ENCODE measurements around the gene SMAD6. TPM values are rescaled to one million over a fixed set of nuclear protein-coding genes. Genes with fewer than 3 reads are reported as not detected.

SMAD6 gene
- total and polyA plus RNA-seq, 2 of the 4 experiments (the other 2 are of a cell fraction), result 4.8 to 8.5 TPM

- H3K27ac ChIP-seq (ENCODE audit: insufficient read depth, low read length), result no peak overlapping the region
- no peak for ATAC-seq (ENCODE audit: low read depth)
- H3K14ac ChIP-seq (replicated peaks; ENCODE audit: low read depth, low read length), result no peak overlapping the region
- H2BK120ac ChIP-seq (ENCODE audit: low read depth, low read length), result no peak overlapping the region
- no peak overlapping the region for H2AFZ ChIP-seq (replicated peaks; ENCODE audit: low read length, poor library complexity)
- no peak overlapping the region for H2AK5ac ChIP-seq (ENCODE audit: low read depth, low read length)
- H2BK20ac ChIP-seq (ENCODE audit: low read depth, low read length), result no peak overlapping the region
- no peak overlapping the region for H3K4ac ChIP-seq (ENCODE audit: low read depth, low read length)
- ChIA-PET CTCF (no interaction called here), POLR2A (ENCODE audit: unreplicated experiment) (interaction anchor here (0.7 kb wide), 1 partner anchor 12 kb away, joined by 3 read pairs; no protein-coding TSS in a partner anchor)
- no CpG with 5 or more reads among the region's 2 CpGs for WGBS, 2 experiments (ENCODE audit: extremely low coverage in 2 of 2, insufficient read length in 1 of 2)
- H2AK9ac ChIP-seq (replicated peaks; ENCODE audit: low read depth, low read length, poor library complexity), result no peak overlapping the region
- peaks cover 27% of the 10 kb centered on the region for H3K4me1 ChIP-seq (ENCODE audit: control insufficient read depth, insufficient read depth, low read length)
- dilution Hi-C loops (cut with HindIII; ENCODE audit: low sequenced_read_pairs, unreplicated experiment), result no loop called here
- no peak overlapping the region for H4K5ac ChIP-seq (ENCODE audit: low read depth, low read length)
- H2BK15ac ChIP-seq (ENCODE audit: low read depth, low read length), result no peak overlapping the region
- no peak overlapping the region for H4K91ac ChIP-seq (ENCODE audit: insufficient read depth, low read depth, low read length)
- in situ Hi-C loops (cut with MboI; ENCODE audit: low sequenced_read_pairs), result no loop called here
- H3K9me3 ChIP-seq (ENCODE audit: control insufficient read depth, insufficient read depth, low read length), result no peaks in the 10 kb centered on the region
- peaks cover 17 to 80% of the 10 kb centered on the region in 2 experiments for H3K79me1 ChIP-seq (ENCODE audit: low read depth in 1 of 2, low read length in 2 of 2)
- intact Hi-C loops (cut with micrococcal nuclease), result no loop called here
- H4K20me1 ChIP-seq (ENCODE audit: insufficient read depth, low read length), result peaks cover 50% of the 10 kb centered on the region
- H3K9ac ChIP-seq (ENCODE audit: low read depth, low read length), result no peak overlapping the region
- H3K4me3 ChIP-seq (ENCODE audit: insufficient read depth, low read depth, low read length), result no peak overlapping the region
- H3K36me3 ChIP-seq (ENCODE audit: control insufficient read depth, insufficient read depth, low read length), result peaks cover 22% of the 10 kb centered on the region
- TF ChIP-seq BHLHE40 (IDR thresholded peaks at IDR 0.05; ENCODE audit: low read depth, low read length) (no peak), USF2 (IDR thresholded peaks at IDR 0.05; ENCODE audit: low read depth, low read length) (no peak), CTCF (conservative IDR thresholded peaks at IDR 0.05; ENCODE audit: low read depth, low read length) (no peak), NFE2L2 (IDR thresholded peaks at IDR 0.05; ENCODE audit: low read depth, low read length) (no peak), SMC3 (IDR thresholded peaks at IDR 0.05; ENCODE audit: low read depth, low read length) (no peak), CEBPB (IDR thresholded peaks at IDR 0.05; ENCODE audit: low read depth, low read length) (no peak), MAFK (IDR thresholded peaks at IDR 0.05; ENCODE audit: low read depth, low read length) (no peak), POLR2A (IDR thresholded peaks at IDR 0.05; ENCODE audit: low read depth, low read length) (no peak), MAZ (IDR thresholded peaks at IDR 0.05; ENCODE audit: borderline replicate concordance, low read depth, low read length) (no peak)
- no peak overlapping the region for H3K18ac ChIP-seq (ENCODE audit: low read depth, low read length)
- no peak overlapping the region for H3K56ac ChIP-seq (ENCODE audit: extremely low read depth, insufficient read depth, low read length)
- no peak overlapping the region for H2BK5ac ChIP-seq (ENCODE audit: low read depth, low read length, poor library complexity, severe bottlenecking)
- H4K8ac ChIP-seq (ENCODE audit: low read depth in 2 of 2, low read length in 2 of 2), result no peak overlapping the region
- H3K27me3 ChIP-seq (ENCODE audit: control insufficient read depth, insufficient read depth, low read length), result no peaks in the 10 kb centered on the region
- H3K4me2 ChIP-seq (ENCODE audit: low read depth, low read length), result no peak overlapping the region
- BruUV-seq (replicated peaks), result no TSS peak
- H3K9me1 ChIP-seq (ENCODE audit: insufficient read depth, low read length), result peaks cover 25% of the 10 kb centered on the region
- no peak for DNase-seq
- no peak overlapping the region for H3K23ac ChIP-seq (ENCODE audit: low read depth, low read length)
Observed at GRCh38 chr15:66726386-66726785, 24.4 kb downstream of the SMAD6 start.

Data from IMR-90 (cell line).